OCI-LY1 (cell line): ENCODE data around the gene IQGAP2.
"Not testable (repeated sequence)": the region's sequence is repeated elsewhere in the genome, so short reads cannot be mapped to it uniquely, and the experiment has no call there.

Experiments
- H2AFZ ChIP-seq: fragments of 200-600 bp; sonication (generic), shearing (Covaris generic); 2 replicates; pipeline ENCODE4 v1.6.0; 2014; ENCODE audit warnings: antibody characterized with exemption, mild to moderate bottlenecking, low read length
- H3F3A ChIP-seq: fragments of 200-600 bp; sonication (generic), shearing (Covaris generic); 2 replicates; pipeline ENCODE4 v1.6.0; 2014; ENCODE audit warnings: mild to moderate bottlenecking, antibody characterized with exemption, low read length, moderate library complexity; ENCODE audit not compliant: insufficient read depth
- H3K27ac ChIP-seq: fragments of 200-600 bp; sonication (generic); 2 replicates; pipeline ENCODE4 v1.5.1; 2014; ENCODE audit warnings: low read length, mixed run types, mild to moderate bottlenecking, low read depth; ENCODE audit not compliant: poor library complexity, severe bottlenecking
- H3K27me3 ChIP-seq: fragments of 200-600 bp; sonication (generic); 2 replicates; pipeline ENCODE4 v1.6.0; 2014; ENCODE audit warnings: antibody characterized with exemption, mild to moderate bottlenecking, low read length, moderate library complexity; ENCODE audit not compliant: insufficient read depth
- H3K36me3 ChIP-seq: fragments of 200-600 bp; sonication (generic); 2 replicates; pipeline ENCODE4 v1.6.1; 2014; ENCODE audit warnings: mild to moderate bottlenecking, antibody characterized with exemption, low read length, moderate library complexity, mixed read lengths; ENCODE audit not compliant: insufficient read depth
- H3K4me1 ChIP-seq: fragments of 200-600 bp; sonication (generic); 2 replicates; pipeline ENCODE4 v1.5.1; 2014; ENCODE audit warnings: mild to moderate bottlenecking, low read length, moderate library complexity; ENCODE audit not compliant: insufficient read depth, severe bottlenecking
- H3K4me2 ChIP-seq: fragments of 200-600 bp; sonication (generic), shearing (Covaris generic); 2 replicates; pipeline ENCODE4 v1.6.1; 2014; ENCODE audit warnings: low read length
- H3K4me3 ChIP-seq: fragments of 200-600 bp; sonication (generic); 2 replicates; pipeline ENCODE4 v1.5.1; 2014; ENCODE audit warnings: low read length, low read depth, mild to moderate bottlenecking, mixed read lengths; ENCODE audit not compliant: poor library complexity, severe bottlenecking
- H3K79me2 ChIP-seq: fragments of 200-600 bp; shearing (Covaris generic); 2 replicates; pipeline ENCODE4 v1.6.1; 2016; ENCODE audit warnings: mixed run types, low read length, mixed read lengths; ENCODE audit not compliant: insufficient read depth
- H3K9ac ChIP-seq: fragments of 200-600 bp; sonication (generic), shearing (Covaris generic); 2 replicates; pipeline ENCODE4 v1.6.1; 2014; ENCODE audit warnings: mild to moderate bottlenecking, low read length, mixed read lengths
- H3K9me2 ChIP-seq: fragments of 200-600 bp; sonication (generic), shearing (Covaris generic); 2 replicates; pipeline ENCODE4 v1.6.1; 2014; ENCODE audit warnings: low read depth, mild to moderate bottlenecking, low read length, mixed read lengths
- H3K9me3 ChIP-seq: fragments of 200-600 bp; shearing (Covaris generic); 2 replicates; pipeline ENCODE4 v1.6.1; 2014; ENCODE audit warnings: low read length, mixed read lengths
- H4K20me1 ChIP-seq: fragments of 200-600 bp; sonication (generic), shearing (Covaris generic); 2 replicates; pipeline ENCODE4 v1.6.0; 2016; ENCODE audit warnings: mild to moderate bottlenecking, low read length; ENCODE audit not compliant: insufficient read depth
- CTCF ChIP-seq: fragments of 200-600 bp; sonication (generic), shearing (Covaris generic); IDR thresholded peaks from 2 replicates; pipeline ENCODE4 v1.5.1; 2017; ENCODE audit warnings: mild to moderate bottlenecking, antibody characterized with exemption, low read length, moderate library complexity, mixed read lengths
- EZH2 ChIP-seq: fragments of 200-600 bp; sonication (generic), shearing (Covaris generic); IDR thresholded peaks from 2 replicates; pipeline ENCODE4 v1.8.0; 2017; ENCODE audit warnings: borderline replicate concordance, mixed run types, mild to moderate bottlenecking, antibody characterized with exemption, low read length, moderate library complexity, mixed read lengths

IQGAP2 gene

GRCh38 chr5:76433261-76433660, 30.2 kb downstream of the IQGAP2 start:
- Histone ChIP-seq H3K27ac (no peak overlapping the region), H3K9me2 (no peaks in the 10 kb centered on the region), H3K27me3 (no peaks in the 10 kb centered on the region), H3K4me2 (no peak overlapping the region), H3K9ac (no peak overlapping the region), H4K20me1 (no peaks in the 10 kb centered on the region), H3F3A (no peaks in the 10 kb centered on the region), H3K4me1 (no peaks in the 10 kb centered on the region), H3K79me2 (no peaks in the 10 kb centered on the region), H3K9me3 (no peaks in the 10 kb centered on the region), H2AFZ (no peak overlapping the region), H3K36me3 (no peaks in the 10 kb centered on the region), H3K4me3 (no peak overlapping the region)
- TF ChIP-seq EZH2 (no peak), CTCF (no peak)

DNA sequence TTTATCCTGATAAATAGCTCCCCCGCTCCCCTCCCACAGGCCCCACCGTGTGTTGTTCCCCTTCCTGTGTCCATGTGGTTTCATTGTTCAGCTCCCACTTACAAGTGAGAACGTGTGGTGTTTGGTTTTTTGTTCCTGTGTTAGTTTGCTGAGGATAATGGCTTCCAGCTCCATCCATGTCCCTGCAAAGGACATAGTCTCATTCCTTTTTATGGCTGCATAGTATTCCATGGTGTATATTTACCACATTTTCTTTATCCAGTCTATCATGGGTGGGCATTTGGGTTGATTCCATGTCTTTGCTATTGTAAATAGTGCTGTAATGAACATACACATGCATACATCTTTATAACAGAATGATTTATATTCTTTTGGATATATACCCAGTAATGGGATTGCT, 34.4 kb downstream of the IQGAP2 start:
- H3K27me3 ChIP-seq, H3F3A ChIP-seq, H2AFZ ChIP-seq, H4K20me1 ChIP-seq, H3K79me2 ChIP-seq, H3K9me3 ChIP-seq, H3K4me3 ChIP-seq, H3K27ac ChIP-seq, H3K4me2 ChIP-seq, H3K4me1 ChIP-seq, H3K36me3 ChIP-seq, H3K9me2 ChIP-seq, H3K9ac ChIP-seq: not testable (repeated sequence)

DNA sequence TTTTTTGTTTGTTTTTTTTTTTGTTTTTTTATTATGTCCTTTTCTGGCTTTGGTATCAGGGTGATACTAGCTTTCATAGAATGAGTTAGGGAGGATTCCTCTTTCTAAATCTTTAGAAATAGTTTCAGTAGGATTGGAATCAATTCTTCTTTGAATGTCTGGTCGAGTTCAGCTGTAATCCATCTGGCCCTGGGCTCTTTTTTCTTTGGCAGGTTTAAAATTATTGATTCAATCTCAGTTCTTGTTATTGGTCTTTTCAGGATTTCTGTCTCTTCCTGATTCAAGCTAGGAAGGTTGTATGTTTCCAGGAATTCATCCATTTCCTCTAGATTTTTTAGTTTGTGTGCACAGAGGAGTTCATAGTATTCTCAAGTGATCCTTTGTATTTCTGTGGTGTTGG, 34.9 kb downstream of the IQGAP2 start:
- TF ChIP-seq EZH2: no peak
- TF ChIP-seq CTCF: no peak
- Histone ChIP-seq H3K4me2 (no peak overlapping the region), H3K9ac (no peak overlapping the region), H3F3A (no peaks in the 10 kb centered on the region), H4K20me1 (no peaks in the 10 kb centered on the region), H3K36me3 (no peaks in the 10 kb centered on the region), H2AFZ (no peak overlapping the region), H3K9me3 (0 out of 2 replicates have a peak, but pooled peaks cover 3% of the 10 kb centered on the region), H3K27me3 (no peaks in the 10 kb centered on the region), H3K4me1 (no peaks in the 10 kb centered on the region), H3K9me2 (no peaks in the 10 kb centered on the region), H3K27ac (no peak overlapping the region), H3K4me3 (no peak overlapping the region), H3K79me2 (no peaks in the 10 kb centered on the region)

DNA sequence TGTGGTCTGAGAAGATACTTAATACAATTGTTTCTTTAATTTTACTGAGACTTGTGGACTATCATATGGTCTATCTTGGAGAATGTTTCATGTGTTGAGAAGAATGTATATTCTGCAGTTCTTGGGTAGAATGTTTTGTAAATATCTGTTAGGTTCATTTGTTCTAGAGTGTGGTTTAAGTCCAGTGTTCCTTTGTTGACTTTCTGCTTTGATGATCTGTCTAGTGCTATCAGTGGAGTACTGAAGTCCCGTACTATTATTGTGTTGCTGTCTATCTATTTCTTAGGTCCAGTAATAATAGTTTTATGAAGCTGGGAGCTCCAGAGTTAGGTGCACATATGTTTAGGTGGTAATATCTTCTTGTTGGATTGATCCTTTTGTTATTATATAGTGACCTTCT, 36.1 kb downstream of the IQGAP2 start:
- TF ChIP-seq CTCF (no peak), EZH2 (no peak)
- Histone ChIP-seq H3K27ac (no peak overlapping the region), H4K20me1 (no peaks in the 10 kb centered on the region), H3K27me3 (no peaks in the 10 kb centered on the region), H3K79me2 (no peaks in the 10 kb centered on the region), H3K36me3 (no peaks in the 10 kb centered on the region), H3K4me2 (no peak overlapping the region), H2AFZ (no peak overlapping the region), H3K4me1 (no peaks in the 10 kb centered on the region), H3K9me2 (no peaks in the 10 kb centered on the region), H3K9ac (no peak overlapping the region), H3F3A (no peaks in the 10 kb centered on the region), H3K9me3 (0 out of 2 replicates have a peak, but pooled peaks cover 3% of the 10 kb centered on the region), H3K4me3 (no peak overlapping the region)
